Renal cortical epithelial cell (primary cell): ENCODE results near the gene CHRNA1. TPM values are rescaled to one million over a fixed set of nuclear protein-coding genes. Genes with fewer than 3 reads are reported as not detected.

Experiments
- DNase-seq: peaks from one replicate; pipeline ENCODE4 v3.0.0-alpha.2; 2011; ENCODE audit warnings: low read depth
- total RNA-seq: library from RNA; depleted of rRNA; stranded (reverse); fragments of >200 nt; gene quantifications from 2 replicates; pipeline ENCODE4 v1.2.3, GENCODE V29; 2014

The CHRNA1 gene
- total RNA-seq = 0.05 and 0.17 TPM in 2 replicates

GRCh38 chr2:174764280-174765255 is at the start of gene CHRNA1:
TSS of gene CHRNA1 (minus strand) at chr2:174764472. CDS start at chr2:174764394, 78 bp downstream.
- peak; percentile 70 for DNase-seq

- DNase-seq = no peak
Measured at GRCh38 chr2:174812037-174812436, 47.8 kb upstream of the CHRNA1 start.

GRCh38 chr2:174807931-174808330 is 43.7 kb upstream of the CHRNA1 start:
- DNase-seq = no peak

GRCh38 chr2:174805803-174806202 is 41.5 kb upstream of the CHRNA1 start:
- DNase-seq = no peak

- peak; percentile 26 for DNase-seq
Measured at GRCh38 chr2:174802459-174802858, 38.2 kb upstream of the CHRNA1 start.

- DNase-seq = no peak
Measured at GRCh38 chr2:174800436-174801205, 36.3 kb upstream of the CHRNA1 start.

GRCh38 chr2:174798801-174799200 is 34.5 kb upstream of the CHRNA1 start:
- DNase-seq = no peak

- peak; percentile 49 for DNase-seq
Measured at GRCh38 chr2:174797781-174798276, 33.6 kb upstream of the CHRNA1 start.

GRCh38 chr2:174796319-174796771 is 32.1 kb upstream of the CHRNA1 start:
- DNase-seq = no peak

GRCh38 chr2:174794851-174795374 is 30.6 kb upstream of the CHRNA1 start:
- DNase-seq = no peak

- DNase-seq = no peak
Measured at GRCh38 chr2:174792309-174793025, 28.2 kb upstream of the CHRNA1 start.

GRCh38 chr2:174791746-174792280 is 27.5 kb upstream of the CHRNA1 start:
- no peak for DNase-seq

GRCh38 chr2:174791020-174791419 is 26.7 kb upstream of the CHRNA1 start:
- no peak for DNase-seq

- DNase-seq = no peak
Measured at GRCh38 chr2:174789001-174789400, 24.7 kb upstream of the CHRNA1 start.

GRCh38 chr2:174788291-174788929 is 24.1 kb upstream of the CHRNA1 start:
- no peak for DNase-seq

GRCh38 chr2:174787487-174788205 is 23.4 kb upstream of the CHRNA1 start:
- peak; percentile 78 for DNase-seq

GRCh38 chr2:174786066-174786725 is 21.9 kb upstream of the CHRNA1 start:
- no peak for DNase-seq

- no peak for DNase-seq
Measured at GRCh38 chr2:174785481-174785880, 21.2 kb upstream of the CHRNA1 start.

- no peak for DNase-seq
Measured at GRCh38 chr2:174784909-174785308, 20.6 kb upstream of the CHRNA1 start.
